IPS DF 6.9 (cell line): ENCODE results near the gene G2E3.

Experiments
- DNase-seq: peaks from one replicate; pipeline ENCODE4 v3.0.0-alpha.2; 2013; ENCODE audit warnings: low read depth, low spot score
- H3K27ac ChIP-seq: one replicate; pipeline ENCODE4 v1.5.1; 2013; ENCODE audit warnings: low read length, control low read depth
- H3K27me3 ChIP-seq: 2 replicates; pipeline ENCODE4 v1.6.1; 2013; ENCODE audit warnings: mild to moderate bottlenecking, low read length; ENCODE audit not compliant: control insufficient read depth, insufficient read depth
- H3K36me3 ChIP-seq: 2 replicates; pipeline ENCODE4 v1.6.1; 2013; ENCODE audit warnings: low read length; ENCODE audit not compliant: control insufficient read depth, insufficient read depth
- H3K4me1 ChIP-seq: 2 replicates; pipeline ENCODE4 v1.6.1; 2013; ENCODE audit warnings: low read length; ENCODE audit not compliant: control insufficient read depth, insufficient read depth
- H3K4me3 ChIP-seq: 2 replicates; pipeline ENCODE4 v1.5.1; 2013; ENCODE audit warnings: mild to moderate bottlenecking, low read length
- H3K9me3 ChIP-seq: 2 replicates; pipeline ENCODE4 v1.6.1; 2013; ENCODE audit warnings: low read length, inconsistent platforms; ENCODE audit not compliant: control insufficient read depth, insufficient read depth
- WGBS: extraction: QIAGEN DNeasy Blood & Tissue Kit; methylation state at CpG from one replicate; pipeline ENCODE4 v1.1.7; 2013; ENCODE audit warnings: mixed read lengths, missing lambda C conversion rate; ENCODE audit not compliant: insufficient read length, insufficient coverage; 5-methylcytosine and 5-hydroxymethylcytosine counted together

G2E3 gene

GRCh38 chr14:30645600-30645999 is 86.6 kb downstream of the G2E3 start:
- WGBS: no CpG with 5 or more reads among the region's 2 CpGs
- H3K4me3 ChIP-seq: no peak overlapping the region
- no peaks in the 10 kb centered on the region for H3K4me1 ChIP-seq
- no peak for DNase-seq
- no peaks in the 10 kb centered on the region for H3K27me3 ChIP-seq
- no peaks in the 10 kb centered on the region for H3K9me3 ChIP-seq
- H3K36me3 ChIP-seq: no peaks in the 10 kb centered on the region
- no peak overlapping the region for H3K27ac ChIP-seq

DNA sequence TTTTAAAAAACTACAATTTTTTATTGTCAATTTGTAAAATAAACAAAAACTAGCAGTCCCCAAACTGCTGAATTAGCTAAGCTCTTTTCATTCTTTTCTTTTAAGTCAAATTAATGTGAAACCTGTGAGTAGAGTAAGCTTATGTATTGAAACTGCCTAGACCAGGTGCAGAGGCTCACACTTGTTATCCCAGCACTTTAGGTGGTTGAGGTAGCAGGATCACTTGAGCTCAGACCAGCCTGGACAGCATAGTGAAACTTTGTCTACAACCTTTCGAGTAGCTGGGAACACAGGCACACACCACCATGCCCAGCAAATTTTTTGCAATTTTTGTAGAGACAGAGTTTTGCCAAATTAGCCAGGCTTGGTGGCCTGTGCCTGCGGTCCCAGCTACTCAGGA is 89.5 kb downstream of the G2E3 start:
- no peak for DNase-seq
- Histone ChIP-seq H3K27me3 (no peaks in the 10 kb centered on the region), H3K36me3 (no peaks in the 10 kb centered on the region; the same call in 1 of the 2 replicates), H3K4me1 (no peaks in the 10 kb centered on the region), H3K4me3 (no peak overlapping the region), H3K27ac (no peak overlapping the region), H3K9me3 (no peaks in the 10 kb centered on the region)
- no CpG with 5 or more reads among the region's 2 CpGs for WGBS

GRCh38 chr14:30651937-30652336 is 93.0 kb downstream of the G2E3 start:
- no peaks in the 10 kb centered on the region for H3K4me1 ChIP-seq
- no peaks in the 10 kb centered on the region; the same call in 1 of the 2 replicates for H3K36me3 ChIP-seq
- no peaks in the 10 kb centered on the region for H3K9me3 ChIP-seq
- DNase-seq: no peak
- no peaks in the 10 kb centered on the region for H3K27me3 ChIP-seq
- no CpG with 5 or more reads among the region's 6 CpGs for WGBS
- no peak overlapping the region for H3K27ac ChIP-seq
- H3K4me3 ChIP-seq: no peak overlapping the region

- Histone ChIP-seq H3K9me3 (no peaks in the 10 kb centered on the region), H3K4me1 (no peaks in the 10 kb centered on the region), H3K27me3 (no peaks in the 10 kb centered on the region), H3K36me3 (no peaks in the 10 kb centered on the region; the same call in 1 of the 2 replicates), H3K27ac (no peak overlapping the region), H3K4me3 (no peak overlapping the region)
- DNase-seq: no peak
These were observed 96.2 kb downstream of the G2E3 start for GRCh38 chr14:30655124-30655523.

- Histone ChIP-seq H3K9me3 (no peaks in the 10 kb centered on the region), H3K4me1 (no peaks in the 10 kb centered on the region), H3K4me3 (no peak overlapping the region), H3K27me3 (no peaks in the 10 kb centered on the region), H3K27ac (no peak overlapping the region), H3K36me3 (no peaks in the 10 kb centered on the region; the same call in 1 of the 2 replicates)
- no CpG with 5 or more reads among the region's 3 CpGs for WGBS
- DNase-seq: no peak
These were observed 96.7 kb downstream of the G2E3 start for GRCh38 chr14:30655658-30656057.

DNA sequence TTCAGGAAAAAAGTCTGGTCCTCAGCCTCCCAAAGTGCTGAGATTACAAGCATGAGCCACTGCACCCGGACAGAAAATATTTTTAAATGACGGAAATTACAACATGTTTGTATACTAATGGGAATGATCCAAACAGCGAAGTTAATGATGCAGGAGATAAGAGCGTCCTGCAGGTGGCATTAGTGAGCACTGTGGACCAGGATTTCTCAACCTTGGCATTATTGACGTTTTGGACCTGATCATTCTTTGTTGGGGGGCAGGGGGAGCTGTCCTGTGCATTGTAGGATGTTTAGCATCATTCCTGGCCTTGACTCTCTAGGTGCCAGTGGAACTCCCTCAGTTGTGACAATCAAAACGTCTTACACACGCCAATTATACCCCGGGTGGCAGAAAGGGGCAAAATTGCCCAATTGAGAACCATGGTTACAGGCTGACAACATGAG is 97.3 kb downstream of the G2E3 start:
- H3K4me3 ChIP-seq: no peak overlapping the region
- no peaks in the 10 kb centered on the region for H3K27me3 ChIP-seq
- H3K9me3 ChIP-seq: no peaks in the 10 kb centered on the region
- H3K27ac ChIP-seq: no peak overlapping the region
- no peaks in the 10 kb centered on the region for H3K4me1 ChIP-seq
- H3K36me3 ChIP-seq: no peaks in the 10 kb centered on the region; the same call in 1 of the 2 replicates
- no CpG with 5 or more reads among the region's 8 CpGs for WGBS
- peak; percentile 39 for DNase-seq

- Histone ChIP-seq H3K27me3 (no peaks in the 10 kb centered on the region), H3K4me3 (no peak overlapping the region), H3K36me3 (no peaks in the 10 kb centered on the region; the same call in 1 of the 2 replicates), H3K27ac (no peak overlapping the region), H3K9me3 (no peaks in the 10 kb centered on the region), H3K4me1 (no peaks in the 10 kb centered on the region)
- no peak for DNase-seq
- WGBS: no CpG with 5 or more reads among the region's 2 CpGs
These were observed 98.1 kb downstream of the G2E3 start for GRCh38 chr14:30657050-30657449.

GRCh38 chr14:30657606-30658163 is 98.7 kb downstream of the G2E3 start:
- H3K4me1 ChIP-seq: no peaks in the 10 kb centered on the region
- no peaks in the 10 kb centered on the region for H3K36me3 ChIP-seq
- WGBS: no CpG with 5 or more reads among the region's 2 CpGs
- no peak for DNase-seq
- no peak overlapping the region for H3K27ac ChIP-seq
- no peaks in the 10 kb centered on the region for H3K27me3 ChIP-seq
- H3K9me3 ChIP-seq: no peaks in the 10 kb centered on the region
- no peak overlapping the region for H3K4me3 ChIP-seq

GRCh38 chr14:30658645-30659044 is 99.7 kb downstream of the G2E3 start:
- WGBS: no CpG with 5 or more reads among the region's 3 CpGs
- H3K9me3 ChIP-seq: no peaks in the 10 kb centered on the region
- no peak overlapping the region for H3K27ac ChIP-seq
- H3K36me3 ChIP-seq: no peaks in the 10 kb centered on the region
- H3K4me3 ChIP-seq: no peak overlapping the region
- H3K27me3 ChIP-seq: no peaks in the 10 kb centered on the region
- no peak for DNase-seq
- no peaks in the 10 kb centered on the region for H3K4me1 ChIP-seq

GRCh38 chr14:30669594-30669993 is 110.6 kb downstream of the G2E3 start:
- H3K4me3 ChIP-seq: no peak overlapping the region
- H3K27me3 ChIP-seq: no peaks in the 10 kb centered on the region
- no peak overlapping the region for H3K27ac ChIP-seq
- no peak for DNase-seq
- H3K36me3 ChIP-seq: no peaks in the 10 kb centered on the region
- no peaks in the 10 kb centered on the region for H3K4me1 ChIP-seq
- H3K9me3 ChIP-seq: no peaks in the 10 kb centered on the region
